Breast epithelium (tissue), 4 donors: ENCODE data around the gene ARID1B. TPM values are rescaled to one million over a fixed set of nuclear protein-coding genes. Genes with fewer than 3 reads are reported as not detected.

ENCODE experiments used
- DNase-seq, 2 donors: peaks; one replicate each; pipeline ENCODE4 v3.0.0-alpha.2; 2019; ENCODE audit warnings: low spot score in 2 of 2
- H3K27ac ChIP-seq, 2 donors: fragments of 200-600 bp; sonication (generic) in 1 of 2; one replicate each; pipeline ENCODE4 v1.5.1; 2016 to 2019; ENCODE audit warnings: mild to moderate bottlenecking in 1 of 2
- H3K27me3 ChIP-seq, 2 donors: fragments of 200-600 bp; sonication (generic) in 1 of 2; one replicate each; pipeline versions ENCODE4 v1.5.1 to v1.6.0; 2017 to 2019; ENCODE audit warnings: control low read depth in 1 of 2, mild to moderate bottlenecking in 1 of 2
- H3K36me3 ChIP-seq: fragments of 200-600 bp; one replicate; pipeline ENCODE4 v1.5.1; 2019
- H3K4me1 ChIP-seq, 2 donors: fragments of 200-600 bp; sonication (generic); one replicate each; pipeline ENCODE4 v1.5.1; 2016 to 2019; ENCODE audit warnings: control low read depth in 1 of 2
- H3K4me3 ChIP-seq, 3 donors: fragments of 200-600 bp; sonication (generic); 1 replicate in 2 of 3; 2 replicates in 1 of 3; pipeline ENCODE4 v1.5.1; 2016 to 2019; ENCODE audit warnings: mild to moderate bottlenecking in 3 of 3, moderate library complexity in 2 of 3
- H3K9me3 ChIP-seq, 2 donors: fragments of 200-600 bp; sonication (generic) in 1 of 2; one replicate each; pipeline ENCODE4 v1.5.1; 2016 to 2019; ENCODE audit warnings: control low read depth in 1 of 2
- POLR2A ChIP-seq: fragments of 450-650 bp; IDR thresholded peaks from one replicate; pipeline ENCODE4 v1.6.1; 2016; ENCODE audit warnings: antibody characterized with exemption, mild to moderate bottlenecking, moderate library complexity
- POLR2AphosphoS5 ChIP-seq, 3 donors: sonication (generic); formaldehyde crosslinking; IDR thresholded peaks; one replicate each; pipeline ENCODE4 v1.6.1; 2017; ENCODE audit warnings: antibody characterized with exemption in 3 of 3
- intact Hi-C: fragments of 100-400 bp; cut with DNase I; formaldehyde crosslinking; loops from one replicate; pipeline ENCODE4 v1.15.1; 2023; ENCODE audit warnings: low total_unique reads
- total RNA-seq, 3 donors: library from RNA; depleted of rRNA; stranded (reverse); fragments of >200 nt; gene quantifications; one replicate each; pipeline ENCODE4 v1.1.0, GENCODE V29; 2016
- TF ChIP-seq, protein P1 (sequence below), 3 donors: fragments of 450-650 bp; IDR thresholded peaks; one replicate each; pipeline ENCODE4 v1.5.1; 2016 to 2017; ENCODE audit warnings: antibody characterized with exemption in 3 of 3, mild to moderate bottlenecking in 3 of 3, moderate library complexity in 3 of 3

Gene ARID1B
- total RNA-seq, 3 donors from 2014 or later, result 99.9 to 205 (median 131) TPM

DNA sequence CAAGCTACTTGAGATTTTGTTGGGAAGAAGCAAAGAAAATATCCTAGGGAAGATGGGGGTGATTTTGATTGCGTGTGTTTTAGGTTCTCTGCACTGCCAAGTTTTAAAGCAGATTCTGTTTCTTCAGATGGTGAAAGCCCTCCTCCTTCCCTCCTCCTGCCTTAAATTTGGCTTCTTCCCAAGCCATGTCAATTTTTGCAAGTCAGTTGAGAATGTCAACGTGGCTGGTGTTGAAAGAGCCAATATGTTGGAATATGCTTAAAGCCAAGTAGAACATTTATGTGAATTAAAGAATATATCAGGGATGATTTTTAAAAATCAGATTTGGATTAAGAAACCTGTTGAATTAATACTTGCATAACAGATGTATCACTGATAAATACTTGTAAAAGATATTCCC is 270.8 kb downstream of the ARID1B start:
- no peak overlapping the region for H3K27ac ChIP-seq
- H3K27me3 ChIP-seq, result no peaks in the 10 kb centered on the region
- no peaks in the 10 kb centered on the region for H3K36me3 ChIP-seq
- intact Hi-C loops, result no loop called here
- H3K4me1 ChIP-seq, result no peaks in the 10 kb centered on the region
- TF ChIP-seq POLR2A (no peak), POLR2AphosphoS5 (IDR thresholded peaks at IDR 0.05) (no peak)
- TF ChIP-seq, protein P1, sequence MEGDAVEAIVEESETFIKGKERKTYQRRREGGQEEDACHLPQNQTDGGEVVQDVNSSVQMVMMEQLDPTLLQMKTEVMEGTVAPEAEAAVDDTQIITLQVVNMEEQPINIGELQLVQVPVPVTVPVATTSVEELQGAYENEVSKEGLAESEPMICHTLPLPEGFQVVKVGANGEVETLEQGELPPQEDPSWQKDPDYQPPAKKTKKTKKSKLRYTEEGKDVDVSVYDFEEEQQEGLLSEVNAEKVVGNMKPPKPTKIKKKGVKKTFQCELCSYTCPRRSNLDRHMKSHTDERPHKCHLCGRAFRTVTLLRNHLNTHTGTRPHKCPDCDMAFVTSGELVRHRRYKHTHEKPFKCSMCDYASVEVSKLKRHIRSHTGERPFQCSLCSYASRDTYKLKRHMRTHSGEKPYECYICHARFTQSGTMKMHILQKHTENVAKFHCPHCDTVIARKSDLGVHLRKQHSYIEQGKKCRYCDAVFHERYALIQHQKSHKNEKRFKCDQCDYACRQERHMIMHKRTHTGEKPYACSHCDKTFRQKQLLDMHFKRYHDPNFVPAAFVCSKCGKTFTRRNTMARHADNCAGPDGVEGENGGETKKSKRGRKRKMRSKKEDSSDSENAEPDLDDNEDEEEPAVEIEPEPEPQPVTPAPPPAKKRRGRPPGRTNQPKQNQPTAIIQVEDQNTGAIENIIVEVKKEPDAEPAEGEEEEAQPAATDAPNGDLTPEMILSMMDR (IDR thresholded peaks at IDR 0.05), result no peak
- H3K9me3 ChIP-seq, result no peaks in the 10 kb centered on the region
- no peak overlapping the region for H3K4me3 ChIP-seq
- no peak for DNase-seq

DNA sequence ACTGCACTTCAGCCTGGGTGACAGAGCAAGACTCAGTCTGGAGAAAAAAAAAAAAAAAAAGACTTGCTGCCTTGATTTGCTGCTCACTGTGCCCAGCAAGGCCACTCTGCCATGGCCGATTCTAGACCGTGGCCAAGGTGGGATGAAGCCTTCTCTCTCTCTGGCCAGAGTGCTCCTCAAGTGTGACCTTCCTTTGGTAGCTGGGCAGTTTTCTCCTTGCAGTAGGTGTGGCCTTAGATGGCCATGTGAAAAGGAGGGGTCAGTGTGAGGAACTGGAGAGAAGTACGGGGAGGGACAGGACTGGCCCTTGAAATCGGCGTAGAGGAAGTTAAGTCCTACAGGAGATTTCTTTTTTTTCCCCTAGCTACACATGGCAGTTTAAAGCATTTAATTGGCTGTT is 272.0 kb downstream of the ARID1B start:
- no peak overlapping the region for H3K27ac ChIP-seq
- no peaks in the 10 kb centered on the region for H3K4me1 ChIP-seq
- intact Hi-C loops, result no loop called here
- DNase-seq, result no peak
- no peak overlapping the region for H3K4me3 ChIP-seq
- TF ChIP-seq POLR2A (no peak), POLR2AphosphoS5 (IDR thresholded peaks at IDR 0.05) (no peak)
- TF ChIP-seq, protein P1 (IDR thresholded peaks at IDR 0.05), result no peak
- no peaks in the 10 kb centered on the region for H3K36me3 ChIP-seq
- H3K9me3 ChIP-seq, result no peaks in the 10 kb centered on the region
- H3K27me3 ChIP-seq, result no peaks in the 10 kb centered on the region

DNA sequence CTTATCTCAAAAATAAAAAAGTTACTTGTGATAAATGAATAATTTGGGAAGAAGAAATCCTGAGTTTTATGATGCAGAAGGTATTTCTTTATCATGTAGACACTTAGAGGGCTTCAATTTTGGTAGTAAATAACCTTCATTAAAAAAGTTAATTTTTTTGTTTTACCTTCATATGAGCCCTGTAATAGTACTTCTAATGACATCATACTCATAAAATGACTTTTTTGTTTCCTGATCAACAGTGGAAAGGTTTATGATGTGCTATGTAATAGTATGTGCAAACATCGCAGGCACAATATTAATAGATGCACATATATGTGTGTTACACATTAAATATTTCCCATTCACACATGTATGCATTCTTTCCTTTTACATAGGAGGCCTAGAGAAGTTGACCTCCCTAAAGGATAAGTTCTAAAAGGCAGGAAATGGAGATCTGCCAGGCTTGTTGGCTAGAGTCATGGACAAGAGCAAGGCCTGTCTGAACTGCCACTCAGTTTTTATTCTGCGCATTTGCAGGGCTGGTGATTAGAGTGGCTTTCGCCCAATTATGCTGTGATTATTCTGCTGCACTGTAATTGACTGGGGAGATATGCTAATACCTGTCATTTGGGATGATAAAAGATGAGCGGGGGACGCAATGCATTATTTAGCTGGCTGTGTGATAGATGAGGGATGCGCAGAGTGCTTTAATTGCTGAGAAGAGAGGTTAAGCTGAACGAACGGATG is 273.5 kb downstream of the ARID1B start:
- no peak for DNase-seq
- Histone ChIP-seq H3K27me3 (no peaks in the 10 kb centered on the region), H3K27ac (no peak overlapping the region), H3K4me1 (no peaks in the 10 kb centered on the region), H3K36me3 (no peaks in the 10 kb centered on the region), H3K9me3 (peaks cover 0 to under 1% of the 10 kb centered on the region in 2 donors), H3K4me3 (no peak overlapping the region)
- intact Hi-C loops, result no loop called here
- TF ChIP-seq POLR2A, result no peak

DNA sequence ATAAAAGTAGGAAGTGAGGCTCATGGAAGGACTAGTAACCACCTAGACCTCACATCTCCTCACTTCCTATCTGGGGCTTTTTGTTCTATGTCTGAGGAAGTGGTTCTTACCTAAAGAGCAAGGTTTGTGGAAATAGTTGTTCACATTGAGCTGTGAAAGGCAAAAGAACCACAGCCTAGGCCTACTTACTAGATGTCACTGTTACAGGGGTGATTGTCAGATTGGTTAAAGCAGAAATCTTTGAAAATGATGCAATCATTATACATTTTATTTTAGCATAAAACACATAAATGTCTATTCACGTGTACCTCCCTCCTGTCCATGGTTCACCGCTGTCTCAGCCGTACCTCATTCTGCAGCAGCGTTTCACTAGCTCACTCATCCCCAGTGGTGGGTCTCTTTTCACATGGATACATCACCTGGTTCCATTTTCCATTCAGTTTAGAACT is 277.4 kb downstream of the ARID1B start:
- peaks cover 0 to 2% of the 10 kb centered on the region in 2 donors for H3K4me1 ChIP-seq
- no peaks in the 10 kb centered on the region for H3K36me3 ChIP-seq
- H3K9me3 ChIP-seq, result peaks cover 0 to 4% of the 10 kb centered on the region in 2 donors
- no peak for TF ChIP-seq POLR2A
- TF ChIP-seq POLR2AphosphoS5 (IDR thresholded peaks at IDR 0.05), result no peak
- TF ChIP-seq, protein P1 (IDR thresholded peaks at IDR 0.05), result no peak
- no peak for DNase-seq
- intact Hi-C loops, result no loop called here
- no peak overlapping the region for H3K27ac ChIP-seq
- H3K4me3 ChIP-seq, result no peak overlapping the region
- no peaks in the 10 kb centered on the region for H3K27me3 ChIP-seq

DNA sequence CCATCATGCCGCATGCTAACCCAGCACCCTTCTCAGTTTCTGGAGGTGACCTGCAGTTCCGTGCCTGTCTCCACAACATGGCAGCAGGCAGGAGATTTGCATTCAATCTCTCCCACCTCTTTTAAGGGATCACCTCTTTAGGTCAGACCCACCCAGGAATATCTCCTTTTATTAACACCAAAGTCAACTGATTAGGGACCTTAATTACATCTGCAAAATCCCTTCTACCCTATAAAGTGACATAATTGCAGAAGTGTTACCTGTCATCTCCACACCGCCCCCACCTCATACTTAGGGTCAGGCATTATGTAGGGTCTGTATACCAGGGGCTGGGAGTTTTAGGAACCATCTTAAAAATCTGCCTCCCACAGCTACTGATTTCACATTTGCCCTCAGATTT is 278.7 kb downstream of the ARID1B start:
- no peak overlapping the region for H3K27ac ChIP-seq
- H3K9me3 ChIP-seq, result peaks cover 0 to 4% of the 10 kb centered on the region in 2 donors
- H3K27me3 ChIP-seq, result no peaks in the 10 kb centered on the region
- H3K4me1 ChIP-seq, result peaks cover 0 to 3% of the 10 kb centered on the region in 2 donors
- H3K36me3 ChIP-seq, result no peaks in the 10 kb centered on the region
- intact Hi-C loops, result no loop called here
- no peak overlapping the region for H3K4me3 ChIP-seq
- TF ChIP-seq POLR2A, result no peak
- TF ChIP-seq POLR2AphosphoS5 (IDR thresholded peaks at IDR 0.05), result no peak
- TF ChIP-seq, protein P1 (IDR thresholded peaks at IDR 0.05), result no peak
- no peak for DNase-seq
